HFFc6 (cell line): ENCODE measurements around the gene OTOA. TPM values are rescaled to one million over a fixed set of nuclear protein-coding genes. Genes with fewer than 3 reads are reported as not detected.
"Not testable (repeated sequence)": the region's sequence is repeated elsewhere in the genome, so short reads cannot be mapped to it uniquely, and the experiment has no call there.

ENCODE experiments used
- DNase-seq: peaks from one replicate; pipeline ENCODE4 v3.0.0-alpha.2; 2018
- H3K27ac Mint-ChIP-seq: 2 replicates; pipeline ENCODE4 v1.8.0; 2020; ENCODE audit warnings: mild to moderate bottlenecking, mixed read lengths
- H3K27me3 Mint-ChIP-seq: 2 replicates; pipeline ENCODE4 v1.8.0; 2021; ENCODE audit warnings: mild to moderate bottlenecking, moderate library complexity, mixed read lengths; ENCODE audit not compliant: insufficient read depth
- H3K36me3 Mint-ChIP-seq: 2 replicates; pipeline ENCODE4 v1.8.0; 2021; ENCODE audit warnings: low read depth, mixed read lengths
- H3K4me1 Mint-ChIP-seq: 2 replicates; pipeline ENCODE4 v1.8.0; 2020; ENCODE audit warnings: low read depth, mixed read lengths
- H3K4me3 Mint-ChIP-seq: 2 replicates; pipeline ENCODE4 v1.8.0; 2020; ENCODE audit warnings: mild to moderate bottlenecking, moderate library complexity, mixed read lengths
- H3K9me3 Mint-ChIP-seq: 2 replicates; pipeline ENCODE4 v1.8.0; 2020; ENCODE audit warnings: mild to moderate bottlenecking, mixed read lengths
- total RNA-seq, 6 experiments: library from RNA; stranded (reverse); fragmentation: NEBNext Ultra II Directional; extraction: Animal tissue kit (Norgen Biotek cat#: 25700); gene quantifications; 2 replicates in 1 of 6; 3 replicates in 5 of 6; pipeline ENCODE4 v1.2.3, GENCODE V29; 2021
- TF ChIP-seq, protein P1 (sequence below): fragments of 200-600 bp; sonication (generic); IDR thresholded peaks from 2 replicates; pipeline ENCODE4 v1.5.0; 2021; ENCODE audit warnings: antibody characterized with exemption, mild to moderate bottlenecking

The OTOA gene
- total RNA-seq, 6 experiments from 2014 or later: not detected

DNA sequence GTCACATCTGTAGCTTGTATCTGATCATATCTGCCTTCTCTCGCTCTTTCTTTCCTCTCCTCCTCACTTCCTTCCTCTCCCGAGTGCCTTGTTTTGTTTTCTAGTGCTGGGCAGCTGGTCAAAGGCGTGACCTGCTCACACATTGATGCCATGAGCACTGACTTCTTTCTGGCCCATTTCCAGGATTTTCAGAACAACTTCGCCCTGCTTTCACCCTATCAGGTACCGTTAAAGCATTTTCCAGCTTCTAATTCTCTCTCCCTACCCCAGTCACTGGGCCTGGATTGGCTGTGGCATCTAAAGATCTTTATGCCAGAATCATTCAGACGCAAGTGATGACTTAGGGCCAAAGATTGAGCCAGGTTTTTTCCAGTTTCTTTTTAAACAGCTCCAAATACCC is 55.5 kb downstream of the OTOA start:
- H3K4me1 Mint-ChIP-seq: no peaks in the 10 kb centered on the region
- no peak overlapping the region for H3K4me3 Mint-ChIP-seq
- no peak for DNase-seq

DNA sequence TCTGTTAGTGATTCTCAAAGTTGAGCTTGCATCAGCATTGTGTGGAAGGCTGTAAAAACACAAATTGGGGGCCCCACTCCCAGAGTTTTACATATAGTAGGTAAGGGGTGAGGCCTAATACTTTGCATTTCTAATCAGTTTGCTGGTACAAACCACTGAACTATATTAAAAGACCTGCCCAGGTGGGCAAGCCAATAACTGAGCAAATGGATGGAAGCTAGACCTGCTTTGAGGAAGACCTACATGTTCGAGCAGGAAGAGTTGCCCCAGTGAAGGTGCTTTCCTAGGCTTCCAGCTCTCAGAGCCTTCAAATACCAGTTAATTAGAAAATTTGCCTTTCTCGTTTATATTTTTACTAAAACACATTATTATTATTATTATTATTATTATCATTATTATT is 56.8 kb downstream of the OTOA start:
- H3K27me3 Mint-ChIP-seq: peaks cover 37% of the 10 kb centered on the region
- H3K36me3 Mint-ChIP-seq: no peaks in the 10 kb centered on the region
- H3K4me1 Mint-ChIP-seq: no peaks in the 10 kb centered on the region
- H3K9me3 Mint-ChIP-seq: no peaks in the 10 kb centered on the region
- H3K4me3 Mint-ChIP-seq: no peak overlapping the region
- TF ChIP-seq, protein P1, sequence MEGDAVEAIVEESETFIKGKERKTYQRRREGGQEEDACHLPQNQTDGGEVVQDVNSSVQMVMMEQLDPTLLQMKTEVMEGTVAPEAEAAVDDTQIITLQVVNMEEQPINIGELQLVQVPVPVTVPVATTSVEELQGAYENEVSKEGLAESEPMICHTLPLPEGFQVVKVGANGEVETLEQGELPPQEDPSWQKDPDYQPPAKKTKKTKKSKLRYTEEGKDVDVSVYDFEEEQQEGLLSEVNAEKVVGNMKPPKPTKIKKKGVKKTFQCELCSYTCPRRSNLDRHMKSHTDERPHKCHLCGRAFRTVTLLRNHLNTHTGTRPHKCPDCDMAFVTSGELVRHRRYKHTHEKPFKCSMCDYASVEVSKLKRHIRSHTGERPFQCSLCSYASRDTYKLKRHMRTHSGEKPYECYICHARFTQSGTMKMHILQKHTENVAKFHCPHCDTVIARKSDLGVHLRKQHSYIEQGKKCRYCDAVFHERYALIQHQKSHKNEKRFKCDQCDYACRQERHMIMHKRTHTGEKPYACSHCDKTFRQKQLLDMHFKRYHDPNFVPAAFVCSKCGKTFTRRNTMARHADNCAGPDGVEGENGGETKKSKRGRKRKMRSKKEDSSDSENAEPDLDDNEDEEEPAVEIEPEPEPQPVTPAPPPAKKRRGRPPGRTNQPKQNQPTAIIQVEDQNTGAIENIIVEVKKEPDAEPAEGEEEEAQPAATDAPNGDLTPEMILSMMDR: no peak
- DNase-seq: no peak
- H3K27ac Mint-ChIP-seq: no peak overlapping the region

More for the DNA sequence above, 55.5 kb downstream of the OTOA start:
- TF ChIP-seq, protein P1: no peak
- no peak overlapping the region for H3K27ac Mint-ChIP-seq
- H3K36me3 Mint-ChIP-seq: no peaks in the 10 kb centered on the region
- peaks cover 35% of the 10 kb centered on the region for H3K27me3 Mint-ChIP-seq
- H3K9me3 Mint-ChIP-seq: no peaks in the 10 kb centered on the region

DNA sequence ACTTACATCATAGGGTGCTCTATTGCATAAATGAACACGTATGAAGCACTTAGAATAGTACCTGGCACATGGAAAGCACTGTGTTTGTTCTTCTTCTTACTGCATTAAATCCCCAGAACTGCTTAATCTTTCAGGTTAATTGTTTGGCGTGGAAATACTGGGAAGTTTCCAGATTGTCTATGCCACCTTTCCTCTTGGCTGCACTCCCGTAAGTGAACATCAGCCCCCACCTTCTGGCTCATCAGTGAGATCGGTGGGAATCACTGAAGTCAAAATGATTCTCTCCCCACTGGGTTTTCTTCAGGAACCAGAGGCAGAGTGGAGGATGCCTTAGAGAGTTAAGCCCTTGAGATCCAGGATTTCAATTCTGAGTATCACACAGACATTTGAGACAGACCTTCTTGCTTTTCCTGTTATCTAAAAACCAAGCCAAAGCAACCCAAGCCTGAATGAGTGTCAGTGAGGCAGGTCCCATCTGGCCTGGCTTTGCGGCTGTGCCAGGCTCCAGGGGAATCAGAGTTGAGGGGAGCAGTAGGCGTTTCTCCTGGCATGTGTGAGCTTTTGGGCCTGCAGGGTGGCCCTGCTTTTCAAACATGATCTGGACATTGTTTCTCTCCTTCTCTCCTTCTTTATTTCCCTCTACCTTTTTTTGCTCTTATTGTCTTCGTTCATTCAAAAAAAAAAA is 59.1 kb downstream of the OTOA start:
- Mint-ChIP-seq H3K4me1 (no peaks in the 10 kb centered on the region), H3K36me3 (no peaks in the 10 kb centered on the region), H3K4me3 (no peak overlapping the region), H3K9me3 (no peaks in the 10 kb centered on the region), H3K27me3 (peaks cover 27% of the 10 kb centered on the region), H3K27ac (no peak overlapping the region)
- TF ChIP-seq, protein P1: no peak
- no peak for DNase-seq

DNA sequence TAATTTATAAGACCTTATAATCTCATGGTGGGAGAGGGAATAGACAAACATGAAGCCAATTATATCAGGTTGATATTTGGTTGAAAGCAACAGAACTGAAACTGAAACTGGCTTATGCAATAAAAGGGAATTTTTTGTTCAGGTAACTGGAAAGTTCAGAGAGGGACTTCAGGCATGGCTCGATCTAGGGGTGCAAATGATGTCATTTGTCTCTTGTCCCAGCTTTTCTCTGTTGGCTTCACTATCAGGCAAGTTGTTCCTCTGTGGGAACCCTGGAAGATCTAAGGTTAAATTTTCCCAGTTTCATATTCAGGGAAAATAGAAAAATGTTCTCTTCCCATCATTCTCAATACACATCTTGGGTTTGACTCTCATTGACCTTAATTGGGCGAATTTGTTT is 59.8 kb downstream of the OTOA start:
- DNase-seq: no peak
- TF ChIP-seq, protein P1: no peak
- Mint-ChIP-seq H3K36me3 (no peaks in the 10 kb centered on the region), H3K4me1 (no peaks in the 10 kb centered on the region), H3K27ac (no peak overlapping the region), H3K9me3 (no peaks in the 10 kb centered on the region), H3K27me3 (peaks cover 22% of the 10 kb centered on the region), H3K4me3 (no peak overlapping the region)

DNA sequence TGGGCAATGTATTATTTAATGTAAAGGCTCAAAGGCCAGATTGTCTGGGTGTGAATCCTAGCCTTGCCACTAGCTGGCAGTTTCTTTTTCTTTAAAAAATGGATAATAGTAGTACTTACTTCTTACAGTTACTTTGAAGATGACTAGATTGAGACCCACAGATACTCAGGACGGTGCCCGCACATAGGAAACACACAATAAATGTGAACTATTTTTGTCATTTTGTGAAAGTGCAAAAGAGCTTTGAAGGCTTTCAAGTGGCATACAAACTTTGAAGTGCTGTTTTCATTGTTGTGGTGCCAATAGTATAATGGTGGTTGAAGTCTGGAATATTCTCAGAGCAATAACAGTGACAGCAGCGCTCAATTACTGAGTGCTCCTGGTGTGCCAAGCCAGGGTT is 63.6 kb downstream of the OTOA start:
- Mint-ChIP-seq H3K4me3 (no peak overlapping the region), H3K4me1 (no peaks in the 10 kb centered on the region), H3K9me3 (no peaks in the 10 kb centered on the region), H3K27ac (no peak overlapping the region), H3K36me3 (no peaks in the 10 kb centered on the region), H3K27me3 (peaks cover 20% of the 10 kb centered on the region)
- DNase-seq: no peak
- TF ChIP-seq, protein P1: peak; percentile 34; the same call in 1 of the 2 replicates

DNA sequence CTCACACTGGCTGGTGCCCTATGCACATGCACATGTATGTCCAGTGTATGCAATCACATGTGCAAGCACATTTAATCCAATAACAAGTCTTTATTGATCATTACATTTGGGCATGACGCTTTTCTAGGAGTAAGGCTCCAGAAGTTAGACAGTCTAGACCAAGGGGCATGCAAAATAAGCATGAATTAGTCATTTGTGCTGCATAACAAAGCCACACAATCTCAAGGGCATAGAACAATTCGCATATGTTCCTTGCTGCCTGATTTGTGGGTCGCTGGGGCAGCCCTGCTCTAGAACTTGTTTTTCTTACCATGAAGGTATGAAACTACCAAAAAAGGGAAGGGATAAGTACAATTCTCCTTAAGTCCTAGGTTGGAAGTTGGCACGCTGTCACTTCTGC is 67.5 kb downstream of the OTOA start:
- not testable (repeated sequence) for H3K9me3 Mint-ChIP-seq, H3K4me3 Mint-ChIP-seq, DNase-seq, H3K36me3 Mint-ChIP-seq, H3K27ac Mint-ChIP-seq, H3K27me3 Mint-ChIP-seq, H3K4me1 Mint-ChIP-seq

DNA sequence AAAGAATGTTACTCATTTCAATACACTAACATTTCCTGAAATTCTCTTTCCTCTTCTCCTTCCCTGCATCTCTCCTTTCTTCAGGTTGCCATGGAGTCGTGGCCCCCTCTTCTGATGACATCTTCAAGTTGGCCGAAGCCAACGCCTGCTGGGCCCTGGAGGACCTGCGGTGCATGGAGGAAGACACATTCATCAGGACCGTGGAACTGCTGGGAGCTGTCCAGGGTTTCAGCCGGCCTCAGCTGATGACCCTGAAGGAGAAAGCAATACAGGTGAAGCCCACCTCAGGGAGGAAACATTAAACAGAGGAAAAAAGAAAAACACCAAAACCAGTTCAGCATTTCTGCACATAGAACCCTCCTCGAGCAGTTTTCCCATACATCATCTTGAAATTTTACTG is 76.9 kb downstream of the OTOA start:
- H3K9me3 Mint-ChIP-seq, H3K4me3 Mint-ChIP-seq, H3K4me1 Mint-ChIP-seq, H3K27ac Mint-ChIP-seq, DNase-seq, H3K36me3 Mint-ChIP-seq, H3K27me3 Mint-ChIP-seq: not testable (repeated sequence)

DNA sequence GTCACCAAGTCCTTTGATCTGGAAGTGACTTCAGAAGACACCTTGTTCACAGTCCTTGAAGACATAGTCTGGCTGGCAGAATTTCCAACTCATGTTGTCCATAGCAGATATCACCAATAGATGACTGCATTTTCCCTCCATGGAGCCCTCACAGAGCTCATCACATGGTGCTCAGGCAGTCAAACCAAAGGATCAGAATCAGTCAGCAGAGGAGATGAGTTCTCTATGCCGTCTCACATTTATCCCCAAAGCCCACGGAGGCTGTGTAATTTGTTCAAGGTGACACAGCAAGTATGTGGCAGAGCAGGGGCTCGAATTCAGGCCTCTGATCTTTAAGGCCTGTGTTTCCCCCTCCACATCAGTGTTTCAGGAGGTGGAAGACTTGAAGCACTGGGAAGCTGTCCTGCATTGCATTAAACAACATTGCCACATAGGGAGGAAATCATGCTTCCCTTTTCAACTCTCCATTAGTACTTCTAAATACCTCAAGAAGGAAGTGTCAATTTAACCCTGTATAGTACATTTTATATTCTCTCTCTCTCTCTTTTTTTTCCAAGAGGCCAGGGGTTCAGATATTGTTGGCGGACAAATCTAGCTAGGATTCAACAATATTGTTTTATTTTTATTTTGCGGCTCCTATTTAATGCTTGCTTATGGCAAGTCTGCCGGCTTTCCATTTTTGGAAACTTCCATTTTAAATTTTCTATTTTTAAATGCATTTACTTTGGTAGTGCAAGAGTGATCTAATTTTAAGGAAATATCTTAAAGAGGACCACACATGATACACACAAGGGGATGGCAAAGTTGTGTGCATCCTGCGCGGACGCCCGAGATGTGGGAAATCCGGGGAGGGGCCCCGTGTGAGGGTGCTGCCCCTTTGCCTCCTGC is 92.7 kb downstream of the OTOA start:
- not testable (repeated sequence) for H3K27ac Mint-ChIP-seq, H3K27me3 Mint-ChIP-seq, DNase-seq, H3K36me3 Mint-ChIP-seq, H3K4me3 Mint-ChIP-seq, H3K9me3 Mint-ChIP-seq, H3K4me1 Mint-ChIP-seq
